PC-3 (cell line): ENCODE results near the gene SMAP1. TPM values are rescaled to one million over a fixed set of nuclear protein-coding genes. Genes with fewer than 3 reads are reported as not detected.
A peak's percentile ranks its signal among the peaks of the same experiment; 100 is the strongest.

Source experiments
- ATAC-seq: fragments of 200-7000 bp; cut with Tn5 transposase; 2 replicates; pipeline ENCODE4 v1.9.1; 2020; ENCODE audit warnings: mild to moderate bottlenecking, moderate library complexity
- BruUV-seq: library from RNA; stranded (reverse); fragments of 400-500 nt; replicated peaks from 2 replicates; lab custom pipeline; 2021; lab: Mats Ljungman, UMichigan
- CTCF ChIA-PET: fragments of 300-600 bp; sonication (Branson Sonifier 250); formaldehyde crosslinking; loops from one replicate; lab custom pipeline; 2022; ENCODE audit warnings: antibody characterized with exemption; lab: Charles Lee
- POLR2A ChIA-PET: fragments of 300-600 bp; sonication (Branson Sonifier 250); formaldehyde crosslinking; loops from one replicate; lab custom pipeline; 2022; ENCODE audit warnings: antibody characterized with exemption; ENCODE audit not compliant: unreplicated experiment; lab: Charles Lee
- DNase-seq: peaks from one replicate; pipeline ENCODE4 v3.0.0-alpha.2; 2015
- H2AFZ ChIP-seq: fragments of 300-600 bp; sonication (generic); 2 replicates; pipeline ENCODE4 v1.6.0; 2016; ENCODE audit warnings: antibody characterized with exemption, low read length
- H3F3A ChIP-seq: fragments of 300-600 bp; sonication (generic); one replicate; pipeline ENCODE4 v1.6.0; 2017; ENCODE audit warnings: antibody characterized with exemption, low read length, control low read depth, mild to moderate bottlenecking; ENCODE audit not compliant: unreplicated experiment
- H3K27ac ChIP-seq: fragments of 300-600 bp; sonication (generic); 2 replicates; pipeline ENCODE4 v1.5.1; 2016; ENCODE audit warnings: mild to moderate bottlenecking, low read length
- H3K27me3 ChIP-seq: fragments of 300-600 bp; sonication (generic); 2 replicates; pipeline ENCODE4 v1.6.1; 2016; ENCODE audit warnings: low read length, mixed read lengths
- H3K36me3 ChIP-seq: fragments of 300-600 bp; sonication (generic); 2 replicates; pipeline ENCODE4 v1.6.1; 2016; ENCODE audit warnings: low read depth, mixed run types, low read length, mixed read lengths
- H3K4me1 ChIP-seq: fragments of 300-600 bp; sonication (generic); 2 replicates; pipeline ENCODE4 v1.5.1; 2016; ENCODE audit warnings: low read length; ENCODE audit not compliant: insufficient read depth
- H3K4me2 ChIP-seq: fragments of 300-600 bp; sonication (generic); 2 replicates; pipeline ENCODE4 v1.6.0; 2016; ENCODE audit warnings: low read length
- H3K4me3 ChIP-seq: fragments of 300-600 bp; sonication (generic); 2 replicates; pipeline ENCODE4 v1.5.1; 2016; ENCODE audit warnings: mild to moderate bottlenecking, low read length, mixed read lengths
- H3K79me2 ChIP-seq: fragments of 300-600 bp; sonication (generic); 2 replicates; pipeline ENCODE4 v1.6.1; 2017; ENCODE audit warnings: low read length, mixed read lengths
- H3K9ac ChIP-seq: fragments of 300-600 bp; sonication (generic); 2 replicates; pipeline ENCODE4 v1.6.0; 2016; ENCODE audit warnings: mild to moderate bottlenecking, low read length
- H3K9me2 ChIP-seq: fragments of 300-600 bp; sonication (generic); replicated peaks from 2 replicates; pipeline ENCODE4 v1.6.1; 2016; ENCODE audit warnings: mixed run types, low read length, mixed read lengths
- H3K9me3 ChIP-seq: fragments of 300-600 bp; sonication (generic); 2 replicates; pipeline ENCODE4 v1.6.1; 2016; ENCODE audit warnings: low read length, mixed read lengths
- H4K20me1 ChIP-seq: fragments of 300-600 bp; sonication (generic); 2 replicates; pipeline ENCODE4 v1.6.1; 2016; ENCODE audit warnings: low read length, mixed read lengths
- EZH2 ChIP-seq: fragments of 300-600 bp; sonication (generic); IDR thresholded peaks from one replicate; pipeline ENCODE4 v1.6.1; 2017; ENCODE audit warnings: antibody characterized with exemption, mild to moderate bottlenecking, low read length; ENCODE audit not compliant: unreplicated experiment
- EZH2phosphoT487 ChIP-seq: fragments of 300-600 bp; sonication (generic); IDR thresholded peaks from 2 replicates; pipeline ENCODE4 v1.6.1; 2018; ENCODE audit warnings: mild to moderate bottlenecking, antibody characterized with exemption, low read length, borderline replicate concordance
- intact Hi-C: fragments of 100-400 bp; cut with micrococcal nuclease; formaldehyde crosslinking; loops from 2 replicates; pipeline ENCODE4 v1.9.0; 2023
- total RNA-seq: library from RNA; depleted of rRNA; stranded (reverse); fragments of >200 nt; gene quantifications from 2 replicates; pipeline ENCODE4 v1.2.3, GENCODE V29; 2014
- TF ChIP-seq, protein P1 (sequence below): fragments of 300-600 bp; sonication (generic); conservative IDR thresholded peaks from 2 replicates; pipeline ENCODE4 v1.5.1; 2017; ENCODE audit warnings: antibody characterized with exemption, low read depth, mild to moderate bottlenecking, low read length

SMAP1 gene
- total RNA-seq, 1 experiment from 2014 or later, result 15.7 TPM

- H3K4me1 ChIP-seq, result no peaks in the 10 kb centered on the region; the same call in 1 of the 2 replicates
- H3F3A ChIP-seq, result no peaks in the 10 kb centered on the region
- ChIA-PET CTCF (no interaction called here), POLR2A (no interaction called here)
- H2AFZ ChIP-seq, result no peak overlapping the region
- no peaks in the 10 kb centered on the region for H4K20me1 ChIP-seq
- DNase-seq, result peak; percentile 76
- no peaks in the 10 kb centered on the region for H3K9me2 ChIP-seq
- BruUV-seq, result no TSS peak
- peak; percentile 78 for ATAC-seq
- H3K27ac ChIP-seq, result no peak overlapping the region
- H3K4me3 ChIP-seq, result no peak overlapping the region
- intact Hi-C loops, result no loop called here
- H3K4me2 ChIP-seq, result no peak overlapping the region
- H3K79me2 ChIP-seq, result peaks cover 13% of the 10 kb centered on the region
- TF ChIP-seq, protein P1, sequence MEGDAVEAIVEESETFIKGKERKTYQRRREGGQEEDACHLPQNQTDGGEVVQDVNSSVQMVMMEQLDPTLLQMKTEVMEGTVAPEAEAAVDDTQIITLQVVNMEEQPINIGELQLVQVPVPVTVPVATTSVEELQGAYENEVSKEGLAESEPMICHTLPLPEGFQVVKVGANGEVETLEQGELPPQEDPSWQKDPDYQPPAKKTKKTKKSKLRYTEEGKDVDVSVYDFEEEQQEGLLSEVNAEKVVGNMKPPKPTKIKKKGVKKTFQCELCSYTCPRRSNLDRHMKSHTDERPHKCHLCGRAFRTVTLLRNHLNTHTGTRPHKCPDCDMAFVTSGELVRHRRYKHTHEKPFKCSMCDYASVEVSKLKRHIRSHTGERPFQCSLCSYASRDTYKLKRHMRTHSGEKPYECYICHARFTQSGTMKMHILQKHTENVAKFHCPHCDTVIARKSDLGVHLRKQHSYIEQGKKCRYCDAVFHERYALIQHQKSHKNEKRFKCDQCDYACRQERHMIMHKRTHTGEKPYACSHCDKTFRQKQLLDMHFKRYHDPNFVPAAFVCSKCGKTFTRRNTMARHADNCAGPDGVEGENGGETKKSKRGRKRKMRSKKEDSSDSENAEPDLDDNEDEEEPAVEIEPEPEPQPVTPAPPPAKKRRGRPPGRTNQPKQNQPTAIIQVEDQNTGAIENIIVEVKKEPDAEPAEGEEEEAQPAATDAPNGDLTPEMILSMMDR, result no peak
- TF ChIP-seq EZH2phosphoT487, result no peak
- no peak for TF ChIP-seq EZH2
- H3K9me3 ChIP-seq, result no peaks in the 10 kb centered on the region
- no peak overlapping the region for H3K9ac ChIP-seq
- H3K27me3 ChIP-seq, result no peaks in the 10 kb centered on the region
- no peaks in the 10 kb centered on the region for H3K36me3 ChIP-seq
These were observed 42.1 kb downstream of the SMAP1 start for GRCh38 chr6:70709826-70710225.

- ATAC-seq, result no peak
- DNase-seq, result no peak
- intact Hi-C loops, result no loop called here
- Histone ChIP-seq H3K9me2 (no peaks in the 10 kb centered on the region), H3K9me3 (no peaks in the 10 kb centered on the region), H2AFZ (no peak overlapping the region), H4K20me1 (no peaks in the 10 kb centered on the region), H3K27ac (no peak overlapping the region), H3K4me1 (no peaks in the 10 kb centered on the region; the same call in 1 of the 2 replicates), H3K79me2 (peaks cover 21% of the 10 kb centered on the region), H3K4me2 (no peak overlapping the region), H3F3A (no peaks in the 10 kb centered on the region), H3K27me3 (no peaks in the 10 kb centered on the region), H3K36me3 (no peaks in the 10 kb centered on the region), H3K9ac (no peak overlapping the region), H3K4me3 (no peak overlapping the region)
- POLR2A ChIA-PET, result no interaction called here
- CTCF ChIA-PET, result no interaction called here
- TF ChIP-seq, protein P1, result no peak
- TF ChIP-seq EZH2phosphoT487, result no peak
- no peak for TF ChIP-seq EZH2
- BruUV-seq, result no TSS peak
These were observed 47.1 kb downstream of the SMAP1 start for GRCh38 chr6:70714716-70715257.

DNA sequence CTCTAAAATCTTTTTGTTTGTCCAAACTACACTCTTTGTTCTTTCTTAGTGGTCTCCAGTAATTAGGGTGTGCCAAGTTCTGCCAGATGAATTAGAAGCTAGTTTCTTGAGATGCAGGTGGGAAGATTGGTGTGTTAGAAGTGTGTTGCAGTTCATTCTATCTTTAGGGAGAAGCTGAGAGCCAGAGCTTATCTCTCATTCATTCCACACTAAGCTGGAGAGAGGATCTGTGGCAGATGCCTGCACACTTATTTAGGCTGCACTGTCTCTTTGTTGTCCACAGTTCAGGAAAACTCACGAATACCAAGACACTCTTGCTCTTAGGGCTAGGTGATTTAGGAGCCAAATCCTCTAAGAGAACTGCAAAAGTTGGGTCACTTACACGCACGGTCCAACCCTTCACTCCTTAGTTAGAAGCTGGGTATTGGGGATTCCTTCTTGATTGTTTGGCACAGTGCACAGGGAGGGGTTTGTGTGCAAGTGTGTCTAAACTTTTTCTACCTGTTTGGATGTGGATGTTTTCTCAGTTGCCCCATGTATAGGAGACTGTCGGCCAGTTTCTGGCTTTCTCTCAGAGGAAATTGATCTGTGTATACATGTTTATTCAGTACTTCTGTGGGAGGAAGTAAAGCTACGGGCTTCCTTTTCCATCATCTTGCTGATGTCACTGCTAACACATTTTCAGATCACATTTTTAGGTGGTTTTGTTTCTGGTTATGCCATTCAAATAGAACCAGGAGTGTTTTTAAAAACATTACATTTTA, 49.5 kb downstream of the SMAP1 start:
- POLR2A ChIA-PET, result no interaction called here
- intact Hi-C loops, result no loop called here
- CTCF ChIA-PET, result no interaction called here

More for the DNA sequence above, 49.5 kb downstream of the SMAP1 start:
- Histone ChIP-seq H3K4me1 (no peaks in the 10 kb centered on the region), H3F3A (no peaks in the 10 kb centered on the region), H3K9ac (no peak overlapping the region), H3K36me3 (no peaks in the 10 kb centered on the region), H3K9me2 (no peaks in the 10 kb centered on the region), H4K20me1 (no peaks in the 10 kb centered on the region), H3K27ac (no peak overlapping the region), H3K79me2 (peaks cover 19% of the 10 kb centered on the region), H3K4me2 (no peak overlapping the region), H2AFZ (no peak overlapping the region), H3K4me3 (no peak overlapping the region), H3K9me3 (no peaks in the 10 kb centered on the region), H3K27me3 (no peaks in the 10 kb centered on the region)
- ATAC-seq (no peak), DNase-seq (no peak)
- BruUV-seq, result no TSS peak
- TF ChIP-seq, protein P1, result no peak
- TF ChIP-seq EZH2phosphoT487, result no peak
- no peak for TF ChIP-seq EZH2
